Measurements from ENCODE around the gene SSX2IP. TPM values are rescaled to one million over a fixed set of nuclear protein-coding genes. Genes with fewer than 3 reads are reported as not detected.

Gene SSX2IP
- total RNA-seq, 1 donor from 2014 or later: 7.3 TPM

- no peak for DNase-seq (ENCODE audit: low spot score)
Observed at GRCh38 chr1:84621553-84621952, 68.7 kb downstream of the SSX2IP start.

GRCh38 chr1:84620720-84621313 lies 69.4 kb downstream of the SSX2IP start:
- no peak overlapping the region for H3K27ac Mint-ChIP-seq (ENCODE audit: unreplicated experiment)
- H3K27me3 Mint-ChIP-seq (ENCODE audit: unreplicated experiment): peaks cover 6% of the 10 kb centered on the region
- peak; percentile 95 for DNase-seq (ENCODE audit: low spot score)
- peak; percentile 99 for TF ChIP-seq CTCF (IDR thresholded peaks at IDR 0.05; ENCODE audit: unreplicated experiment)
- H3K9me3 Mint-ChIP-seq (ENCODE audit: unreplicated experiment): no peaks in the 10 kb centered on the region
- H3K4me1 Mint-ChIP-seq (ENCODE audit: unreplicated experiment): peaks cover 11% of the 10 kb centered on the region
- peak overlapping the region; percentile 86 for H3K4me3 Mint-ChIP-seq (ENCODE audit: unreplicated experiment)
- H3K36me3 Mint-ChIP-seq (ENCODE audit: low read depth, unreplicated experiment): no peaks in the 10 kb centered on the region

More at GRCh38 chr1:84621553-84621952, 68.7 kb downstream of the SSX2IP start:
- H3K27ac Mint-ChIP-seq (ENCODE audit: unreplicated experiment): no peak overlapping the region
- no peaks in the 10 kb centered on the region for H3K9me3 Mint-ChIP-seq (ENCODE audit: unreplicated experiment)
- TF ChIP-seq CTCF (IDR thresholded peaks at IDR 0.05; ENCODE audit: unreplicated experiment): no peak
- H3K4me3 Mint-ChIP-seq (ENCODE audit: unreplicated experiment): no peak overlapping the region
- peaks cover 11% of the 10 kb centered on the region for H3K4me1 Mint-ChIP-seq (ENCODE audit: unreplicated experiment)
- H3K36me3 Mint-ChIP-seq (ENCODE audit: low read depth, unreplicated experiment): no peaks in the 10 kb centered on the region
- peaks cover 6% of the 10 kb centered on the region for H3K27me3 Mint-ChIP-seq (ENCODE audit: unreplicated experiment)

GRCh38 chr1:84619383-84620102 lies 70.7 kb downstream of the SSX2IP start:
- Mint-ChIP-seq H3K4me3 (ENCODE audit: unreplicated experiment) (peak overlapping the region; percentile 14), H3K27me3 (ENCODE audit: unreplicated experiment) (peaks cover 6% of the 10 kb centered on the region), H3K4me1 (ENCODE audit: unreplicated experiment) (peaks cover 11% of the 10 kb centered on the region), H3K27ac (ENCODE audit: unreplicated experiment) (peak overlapping the region; percentile 76), H3K9me3 (ENCODE audit: unreplicated experiment) (peaks cover 2% of the 10 kb centered on the region), H3K36me3 (ENCODE audit: low read depth, unreplicated experiment) (no peaks in the 10 kb centered on the region)
- no peak for TF ChIP-seq CTCF (IDR thresholded peaks at IDR 0.05; ENCODE audit: unreplicated experiment)
- DNase-seq (ENCODE audit: low spot score): no peak

DNA sequence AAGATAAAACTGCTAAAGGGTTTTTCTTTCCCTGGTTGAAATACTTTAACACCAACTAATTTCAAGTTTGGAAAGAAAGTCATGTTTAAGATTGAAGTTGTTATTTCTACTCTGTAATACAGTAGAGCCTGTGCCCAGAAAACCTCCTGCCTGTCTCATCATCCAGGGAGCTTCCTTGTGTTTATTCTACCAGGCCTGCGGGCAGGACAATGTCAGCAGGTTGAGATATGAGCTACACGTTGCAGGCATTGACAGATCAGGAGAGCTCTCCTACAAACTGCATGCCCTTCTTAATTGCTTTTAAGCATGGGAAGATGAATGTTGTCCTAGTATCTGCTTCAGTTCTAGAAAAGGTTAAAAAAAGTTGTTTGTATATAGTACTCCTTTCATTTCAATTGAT lies 72.9 kb downstream of the SSX2IP start:
- Mint-ChIP-seq H3K27ac (ENCODE audit: unreplicated experiment) (no peak overlapping the region), H3K27me3 (ENCODE audit: unreplicated experiment) (peaks cover 7% of the 10 kb centered on the region), H3K4me1 (ENCODE audit: unreplicated experiment) (peaks cover 9% of the 10 kb centered on the region), H3K9me3 (ENCODE audit: unreplicated experiment) (peaks cover 15% of the 10 kb centered on the region), H3K4me3 (ENCODE audit: unreplicated experiment) (no peak overlapping the region), H3K36me3 (ENCODE audit: low read depth, unreplicated experiment) (peaks cover 12% of the 10 kb centered on the region)
- DNase-seq (ENCODE audit: low spot score): no peak
- no peak for TF ChIP-seq CTCF (IDR thresholded peaks at IDR 0.05; ENCODE audit: unreplicated experiment)

DNA sequence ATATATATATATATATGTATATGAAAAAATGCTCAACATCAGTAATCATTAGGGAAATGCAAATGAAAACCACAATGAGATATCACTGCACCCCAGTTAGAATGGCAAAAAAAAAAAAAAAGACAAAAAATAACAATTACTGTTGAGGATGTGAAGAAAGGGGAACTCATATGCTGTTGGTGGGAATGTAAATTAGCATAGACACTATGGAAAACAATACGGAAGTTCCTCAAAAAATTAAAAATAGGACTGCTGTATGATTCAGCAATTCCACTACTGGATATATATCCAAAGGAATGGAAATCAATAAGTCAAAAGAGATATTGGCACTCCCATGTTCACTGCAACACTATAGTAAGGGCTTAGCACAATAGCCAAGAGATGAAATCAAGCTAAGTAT lies 74.5 kb downstream of the SSX2IP start:
- peaks cover 12% of the 10 kb centered on the region for H3K36me3 Mint-ChIP-seq (ENCODE audit: low read depth, unreplicated experiment)
- H3K4me1 Mint-ChIP-seq (ENCODE audit: unreplicated experiment): peaks cover 12% of the 10 kb centered on the region
- no peak overlapping the region for H3K4me3 Mint-ChIP-seq (ENCODE audit: unreplicated experiment)
- DNase-seq (ENCODE audit: low spot score): no peak
- peaks cover 7% of the 10 kb centered on the region for H3K27me3 Mint-ChIP-seq (ENCODE audit: unreplicated experiment)
- no peak for TF ChIP-seq CTCF (IDR thresholded peaks at IDR 0.05; ENCODE audit: unreplicated experiment)
- no peak overlapping the region for H3K27ac Mint-ChIP-seq (ENCODE audit: unreplicated experiment)
- H3K9me3 Mint-ChIP-seq (ENCODE audit: unreplicated experiment): peaks cover 15% of the 10 kb centered on the region

All from endothelial cell (in vitro differentiated cells).